ENCODE data around the gene RYR3.

- no peak for TF ChIP-seq ATF2 (tag by site-specific recombination; IDR thresholded peaks at IDR 0.05; ENCODE audit: low read depth)
- no peak for TF ChIP-seq ZSCAN5A (tag by site-specific recombination; IDR thresholded peaks at IDR 0.05)
- no peak for TF ChIP-seq ZNF155 (tag by site-specific recombination; IDR thresholded peaks at IDR 0.05)
- TF ChIP-seq RBAK (tag by site-specific recombination; IDR thresholded peaks at IDR 0.05), result no peak
- no peak for TF ChIP-seq ZNF785 (tag by site-specific recombination; IDR thresholded peaks at IDR 0.05)
Measured at GRCh38 chr15:33292717-33293307, 18.0 kb upstream of the RYR3 start.

Measured in HEK293 (cell line).